ENCODE results near the gene DNAJB6.
"Not testable (repeated sequence)": the region's sequence is repeated elsewhere in the genome, so short reads cannot be mapped to it uniquely, and the experiment has no call there.

Gene DNAJB6

GRCh38 chr7:157441023-157441399 lies 104.2 kb downstream of the DNAJB6 start:
- no peak for DNase-seq (ENCODE audit: low read depth, low spot score)

GRCh38 chr7:157442456-157442855 lies 105.7 kb downstream of the DNAJB6 start:
- DNase-seq (ENCODE audit: low read depth, low spot score) = no peak

- no peak for DNase-seq (ENCODE audit: low read depth, low spot score)
Measured at GRCh38 chr7:157442993-157443831, 106.4 kb downstream of the DNAJB6 start.

- DNase-seq (ENCODE audit: low read depth, low spot score) = no peak
Measured at GRCh38 chr7:157444011-157444842, 107.4 kb downstream of the DNAJB6 start.

DNA sequence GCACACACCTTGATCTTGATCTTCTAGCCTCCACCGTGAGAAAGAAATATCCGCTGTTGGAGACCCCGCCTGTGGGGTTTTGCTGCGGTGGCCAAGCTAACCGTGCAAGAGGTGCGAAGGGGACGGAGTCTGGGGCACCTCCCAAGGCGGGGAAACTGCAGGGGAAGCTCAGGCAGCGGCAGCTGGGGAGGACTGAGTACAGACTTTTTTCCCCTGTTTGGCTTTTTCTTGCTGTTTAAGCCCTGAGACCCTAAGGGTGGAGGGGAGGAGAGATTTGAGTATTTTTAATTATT lies 108.0 kb downstream of the DNAJB6 start:
- no peak for DNase-seq (ENCODE audit: low read depth, low spot score)

GRCh38 chr7:157445246-157445955 lies 108.6 kb downstream of the DNAJB6 start:
- DNase-seq (ENCODE audit: low read depth, low spot score) = no peak

- no peak for DNase-seq (ENCODE audit: low read depth, low spot score)
Measured at GRCh38 chr7:157445956-157446295, 109.1 kb downstream of the DNAJB6 start.

- no peak for DNase-seq (ENCODE audit: low read depth, low spot score)
Measured at GRCh38 chr7:157446322-157446721, 109.5 kb downstream of the DNAJB6 start.

- not testable (repeated sequence) for DNase-seq (ENCODE audit: low read depth, low spot score)
Measured at GRCh38 chr7:157454003-157454402, 117.2 kb downstream of the DNAJB6 start.

DNA sequence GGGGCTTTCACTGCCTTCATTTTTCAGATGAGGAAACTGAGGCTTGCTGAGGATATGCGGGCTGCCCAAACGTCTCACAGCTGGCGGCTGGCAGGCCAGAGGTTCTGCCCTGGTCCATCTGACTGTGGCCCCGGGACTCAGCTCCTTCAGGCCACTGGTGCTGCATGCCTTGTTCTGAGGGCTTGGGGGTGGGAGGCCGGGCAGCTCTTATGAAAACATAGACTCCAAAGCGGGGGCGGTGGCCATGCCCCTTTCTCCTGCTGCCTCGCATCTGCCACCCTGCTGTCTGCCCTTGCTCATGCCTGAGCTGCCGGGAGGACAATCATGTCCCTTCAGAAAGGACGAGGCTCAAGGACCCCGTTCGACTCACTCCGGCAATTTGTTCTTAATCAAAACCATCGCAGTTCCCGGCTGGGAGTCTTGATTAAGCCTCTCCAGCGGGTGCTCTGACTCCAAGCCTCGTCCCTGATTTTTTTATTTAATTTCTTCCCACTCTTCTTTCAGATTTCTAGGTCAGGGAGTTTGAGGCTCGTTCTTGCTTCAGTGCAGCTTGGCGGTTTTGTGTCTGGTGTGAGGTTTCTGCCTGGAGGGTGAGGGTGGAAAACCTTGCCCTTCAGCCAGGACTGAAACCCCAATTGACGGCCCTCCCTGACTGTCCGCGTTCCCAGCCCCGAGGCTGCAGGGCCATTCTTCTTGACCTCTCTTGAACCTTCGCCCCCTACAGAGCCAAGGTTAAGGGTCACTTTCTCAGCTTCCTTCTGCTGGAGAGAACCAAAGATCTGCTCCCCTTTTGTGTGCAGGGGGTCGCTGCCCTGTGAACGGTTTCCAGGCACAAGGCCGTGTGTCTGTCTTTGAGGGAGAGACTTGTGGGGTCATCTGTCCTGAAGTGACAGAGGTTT lies 120.8 kb downstream of the DNAJB6 start:
- DNase-seq (ENCODE audit: low read depth, low spot score) = no peak

GRCh38 chr7:157458254-157458633 lies 121.4 kb downstream of the DNAJB6 start:
- no peak for DNase-seq (ENCODE audit: low read depth, low spot score)

DNA sequence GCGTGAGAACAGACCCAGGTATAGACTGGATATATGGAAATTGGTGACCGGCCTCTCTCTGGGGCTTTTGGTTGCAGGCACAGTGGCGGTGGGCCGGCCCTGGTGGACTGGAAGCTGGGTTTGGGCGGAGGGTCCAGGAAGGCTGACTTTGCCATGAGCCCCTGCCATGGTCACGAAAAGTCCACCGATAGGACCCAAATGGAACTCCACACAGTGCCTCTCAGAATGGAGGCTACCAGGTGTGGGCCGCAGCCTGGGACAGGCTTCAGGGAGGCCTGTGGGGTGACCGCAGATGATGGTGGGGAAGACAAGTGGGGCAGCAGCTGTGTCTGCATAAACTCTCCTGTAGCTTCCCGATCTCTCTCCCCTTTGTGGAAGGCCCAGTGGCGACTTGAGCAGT lies 123.2 kb downstream of the DNAJB6 start:
- no peak for DNase-seq (ENCODE audit: low read depth, low spot score)

- DNase-seq (ENCODE audit: low read depth, low spot score) = no peak
Measured at GRCh38 chr7:157460721-157461120, 123.9 kb downstream of the DNAJB6 start.

- DNase-seq (ENCODE audit: low read depth, low spot score) = no peak
Measured at GRCh38 chr7:157461573-157462418, 125.0 kb downstream of the DNAJB6 start.

DNA sequence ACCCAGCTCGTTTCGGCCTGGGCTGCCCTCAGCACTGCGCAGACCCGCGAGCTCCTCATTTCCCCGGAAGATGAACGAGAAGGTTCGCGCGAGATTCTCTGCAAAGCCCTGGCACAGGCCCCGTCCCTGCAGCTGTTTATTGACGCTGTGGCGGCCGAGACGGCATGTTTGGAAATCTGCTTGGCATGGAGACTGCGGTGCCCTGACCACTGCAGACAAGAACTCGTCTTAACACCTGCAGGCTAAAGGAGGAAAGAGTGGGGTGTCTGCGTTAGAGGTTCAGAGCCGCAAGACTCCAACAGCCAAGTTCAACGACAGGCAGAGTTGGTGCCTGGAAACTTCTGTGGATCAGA lies 125.6 kb downstream of the DNAJB6 start:
- no peak for DNase-seq (ENCODE audit: low read depth, low spot score)

- no peak for DNase-seq (ENCODE audit: low read depth, low spot score)
Measured at GRCh38 chr7:157462840-157463239, 126.0 kb downstream of the DNAJB6 start.

DNA sequence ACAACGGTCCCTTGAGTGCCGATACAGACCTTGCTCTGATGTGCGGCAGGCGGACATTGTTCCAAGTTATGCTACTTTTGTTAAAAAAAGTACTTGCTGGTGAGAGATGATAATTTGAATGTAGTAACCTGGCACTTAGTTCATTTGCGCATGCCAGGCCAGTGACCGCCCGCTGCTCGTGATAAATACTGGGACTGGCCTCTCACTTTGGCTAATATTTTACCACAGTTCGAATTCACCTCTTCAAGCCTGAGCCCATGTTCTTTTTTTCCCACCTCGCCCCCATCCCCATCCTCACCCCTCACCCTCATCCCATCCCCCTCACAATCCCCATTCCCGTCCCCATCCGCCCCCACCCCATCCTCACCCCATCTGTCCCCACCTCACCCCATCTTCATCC lies 126.4 kb downstream of the DNAJB6 start:
- DNase-seq (ENCODE audit: low read depth, low spot score) = no peak

DNA sequence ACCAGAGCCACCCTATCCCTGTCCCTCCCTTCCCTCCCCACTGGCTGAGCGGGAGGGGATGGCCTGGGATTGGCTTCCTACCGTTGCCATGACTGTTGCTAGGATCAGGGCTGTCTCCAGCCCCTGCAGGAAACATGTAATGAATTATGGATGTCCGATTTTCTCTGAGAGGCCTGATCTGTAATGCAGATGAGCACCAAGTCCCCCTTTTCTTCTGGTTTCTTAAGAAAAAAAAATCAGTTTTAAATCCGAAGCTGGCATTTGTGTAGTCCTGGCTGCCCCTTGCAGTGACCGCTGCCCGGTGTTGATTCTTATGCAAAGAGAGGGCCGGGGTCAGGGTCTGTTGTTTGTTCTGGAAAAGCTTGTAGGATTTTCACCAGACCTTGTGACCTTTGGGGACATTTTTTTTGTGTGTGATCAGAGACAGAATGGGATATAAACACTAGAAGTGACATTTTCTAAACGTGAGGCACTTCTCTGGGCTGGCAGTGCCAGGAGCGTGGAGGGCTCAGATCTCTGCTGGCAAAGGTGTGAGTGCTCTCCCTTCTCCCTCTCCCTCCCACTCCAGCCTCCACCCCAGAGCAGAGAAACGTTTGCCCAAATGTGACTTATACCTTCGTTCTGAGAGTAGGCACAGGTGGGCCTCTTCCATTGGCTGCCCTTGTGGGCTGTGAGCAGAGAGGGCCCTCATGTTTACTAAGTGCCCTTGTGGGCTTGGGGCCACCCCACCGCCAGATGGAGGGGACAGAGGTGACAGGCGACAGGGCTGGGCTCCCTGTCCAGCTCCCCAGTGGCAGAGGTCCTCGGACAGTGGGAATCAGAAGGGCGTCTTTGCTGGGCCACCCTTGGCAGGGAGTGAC lies 127.5 kb downstream of the DNAJB6 start:
- DNase-seq (ENCODE audit: low read depth, low spot score) = no peak

DNA sequence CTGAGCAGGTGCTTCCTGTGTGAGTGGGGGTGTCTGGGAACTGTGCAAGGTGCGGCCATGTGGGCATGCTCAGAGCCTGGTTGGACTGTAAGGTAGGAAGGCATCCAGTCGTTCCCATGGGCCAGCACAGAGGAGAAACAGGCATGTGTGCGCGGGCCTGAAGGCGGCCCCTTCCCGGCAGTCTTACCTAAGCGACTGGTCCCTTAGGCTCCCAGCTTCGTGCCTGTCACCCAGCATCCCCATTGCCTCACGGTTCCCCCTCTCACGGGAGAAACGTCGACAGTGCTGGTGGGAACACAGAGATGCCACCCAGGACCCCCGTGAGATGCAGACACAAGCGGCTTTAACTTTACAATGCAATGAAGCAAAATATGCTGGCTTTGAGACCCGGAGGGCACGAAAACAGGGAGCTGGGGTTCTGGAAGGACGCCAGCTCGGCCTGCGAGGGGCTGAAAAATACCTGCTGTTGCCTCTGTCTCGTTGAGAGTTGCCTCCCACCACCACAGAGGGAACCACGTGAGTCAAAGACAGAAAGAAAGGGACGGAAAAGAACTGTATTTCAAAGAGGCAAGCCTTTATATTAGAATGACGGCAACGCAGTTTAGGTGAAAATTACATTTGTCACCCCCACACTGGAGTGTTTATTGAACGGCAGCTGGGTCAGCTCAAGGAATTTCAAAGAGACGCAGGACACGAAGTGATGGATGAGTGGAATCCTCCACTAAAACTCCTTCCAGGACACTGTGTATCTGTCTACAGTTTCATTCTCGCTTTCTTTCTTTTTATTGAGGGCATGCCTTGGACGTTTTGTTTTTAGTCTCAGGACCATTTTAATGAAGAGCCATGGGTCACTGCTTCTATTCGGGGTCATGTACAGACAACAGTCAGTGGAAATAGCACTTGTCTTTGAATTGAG lies 128.4 kb downstream of the DNAJB6 start:
- DNase-seq (ENCODE audit: low read depth, low spot score) = no peak

All from activated naive CD8-positive, alpha-beta T cell treated with anti-CD3 and anti-CD28 coated beads, Interleukin-2, amount 50 U/mL, for 16 hours (primary cell).